Breast epithelium (tissue), 3 donors: Measurements from ENCODE around the gene LOXL3.

Experiments
- CTCF ChIP-seq, 3 donors: fragments of 450-650 bp; IDR thresholded peaks; one replicate each; pipeline ENCODE4 v1.5.1; 2016 to 2017; ENCODE audit warnings: antibody characterized with exemption in 3 of 3, mild to moderate bottlenecking in 3 of 3, moderate library complexity in 3 of 3
- POLR2AphosphoS5 ChIP-seq, 3 donors: sonication (generic); formaldehyde crosslinking; IDR thresholded peaks; one replicate each; pipeline ENCODE4 v1.6.1; 2017; ENCODE audit warnings: antibody characterized with exemption in 3 of 3

- no peak for TF ChIP-seq CTCF (IDR thresholded peaks at IDR 0.05)
- no peak for TF ChIP-seq POLR2AphosphoS5 (IDR thresholded peaks at IDR 0.05)
Observed at GRCh38 chr2:74581463-74581862, 27.7 kb upstream of the LOXL3 start.
